ENCODE data around the gene TRIO.
A peak's percentile ranks its signal among the peaks of the same experiment; 100 is the strongest.
"Not testable (repeated sequence)": the region's sequence is repeated elsewhere in the genome, so short reads cannot be mapped to it uniquely, and the experiment has no call there.

Gene TRIO

GRCh38 chr5:14382640-14383039, 239.5 kb downstream of the TRIO start:
- H3K36me3 Mint-ChIP-seq (ENCODE audit: low read depth): peaks cover 10% of the 10 kb centered on the region
- no peaks in the 10 kb centered on the region for H3K27me3 Mint-ChIP-seq
- H3K27ac Mint-ChIP-seq: no peak overlapping the region
- no peaks in the 10 kb centered on the region for H3K9me3 Mint-ChIP-seq
- no peak overlapping the region for H3K4me3 Mint-ChIP-seq
- peaks cover 7% of the 10 kb centered on the region for H3K4me1 Mint-ChIP-seq (ENCODE audit: low read depth)

GRCh38 chr5:14383923-14384322, 240.8 kb downstream of the TRIO start:
- no peak overlapping the region for H3K27ac Mint-ChIP-seq
- H3K9me3 Mint-ChIP-seq: no peaks in the 10 kb centered on the region
- no peak overlapping the region for H3K4me3 Mint-ChIP-seq
- H3K36me3 Mint-ChIP-seq (ENCODE audit: low read depth): peaks cover 10% of the 10 kb centered on the region
- H3K27me3 Mint-ChIP-seq: no peaks in the 10 kb centered on the region
- H3K4me1 Mint-ChIP-seq (ENCODE audit: low read depth): peaks cover 7% of the 10 kb centered on the region

- Mint-ChIP-seq H3K4me1 (ENCODE audit: low read depth) (peaks cover 7% of the 10 kb centered on the region), H3K27ac (no peak overlapping the region), H3K9me3 (no peaks in the 10 kb centered on the region), H3K4me3 (no peak overlapping the region), H3K36me3 (ENCODE audit: low read depth) (peaks cover 6% of the 10 kb centered on the region), H3K27me3 (no peaks in the 10 kb centered on the region)
These were observed 241.9 kb downstream of the TRIO start for GRCh38 chr5:14385019-14385418.

GRCh38 chr5:14386884-14387624, 243.9 kb downstream of the TRIO start:
- H3K27ac Mint-ChIP-seq: no peak overlapping the region
- no peaks in the 10 kb centered on the region for H3K27me3 Mint-ChIP-seq
- no peaks in the 10 kb centered on the region for H3K9me3 Mint-ChIP-seq
- peaks cover 7% of the 10 kb centered on the region for H3K4me1 Mint-ChIP-seq (ENCODE audit: low read depth)
- H3K36me3 Mint-ChIP-seq (ENCODE audit: low read depth): peaks cover 13% of the 10 kb centered on the region
- no peak overlapping the region for H3K4me3 Mint-ChIP-seq

GRCh38 chr5:14388741-14389140, 245.6 kb downstream of the TRIO start:
- no peaks in the 10 kb centered on the region for H3K27me3 Mint-ChIP-seq
- H3K4me1 Mint-ChIP-seq (ENCODE audit: low read depth): peaks cover 7% of the 10 kb centered on the region
- no peak overlapping the region for H3K4me3 Mint-ChIP-seq
- H3K27ac Mint-ChIP-seq: no peak overlapping the region
- H3K36me3 Mint-ChIP-seq (ENCODE audit: low read depth): peaks cover 17% of the 10 kb centered on the region
- no peaks in the 10 kb centered on the region for H3K9me3 Mint-ChIP-seq

- peaks cover 17% of the 10 kb centered on the region for H3K36me3 Mint-ChIP-seq (ENCODE audit: low read depth)
- not testable (repeated sequence) for H3K9me3 Mint-ChIP-seq; H3K4me1 Mint-ChIP-seq (ENCODE audit: low read depth); H3K27me3 Mint-ChIP-seq; H3K4me3 Mint-ChIP-seq; H3K27ac Mint-ChIP-seq
These were observed 249.4 kb downstream of the TRIO start for GRCh38 chr5:14392552-14392951.

GRCh38 chr5:14394365-14394764, 251.2 kb downstream of the TRIO start:
- no peaks in the 10 kb centered on the region for H3K27me3 Mint-ChIP-seq
- H3K4me1 Mint-ChIP-seq (ENCODE audit: low read depth): no peaks in the 10 kb centered on the region
- H3K9me3 Mint-ChIP-seq: no peaks in the 10 kb centered on the region
- no peak overlapping the region for H3K27ac Mint-ChIP-seq
- no peak overlapping the region for H3K4me3 Mint-ChIP-seq
- peaks cover 17% of the 10 kb centered on the region for H3K36me3 Mint-ChIP-seq (ENCODE audit: low read depth)

GRCh38 chr5:14395411-14395810, 252.3 kb downstream of the TRIO start:
- H3K27me3 Mint-ChIP-seq: no peaks in the 10 kb centered on the region
- no peak overlapping the region for H3K27ac Mint-ChIP-seq
- H3K36me3 Mint-ChIP-seq (ENCODE audit: low read depth): peaks cover 16% of the 10 kb centered on the region
- H3K9me3 Mint-ChIP-seq: no peaks in the 10 kb centered on the region
- H3K4me1 Mint-ChIP-seq (ENCODE audit: low read depth): peaks cover 9% of the 10 kb centered on the region
- H3K4me3 Mint-ChIP-seq: no peak overlapping the region

- Mint-ChIP-seq H3K36me3 (ENCODE audit: low read depth) (peaks cover 11% of the 10 kb centered on the region), H3K9me3 (no peaks in the 10 kb centered on the region), H3K27me3 (no peaks in the 10 kb centered on the region)
These were observed 252.9 kb downstream of the TRIO start for GRCh38 chr5:14396066-14396465.

GRCh38 chr5:14396737-14397136, 253.6 kb downstream of the TRIO start:
- Mint-ChIP-seq H3K9me3 (no peaks in the 10 kb centered on the region), H3K4me1 (ENCODE audit: low read depth) (peaks cover 17% of the 10 kb centered on the region), H3K4me3 (no peak overlapping the region), H3K27ac (no peak overlapping the region), H3K36me3 (ENCODE audit: low read depth) (peaks cover 7% of the 10 kb centered on the region), H3K27me3 (no peaks in the 10 kb centered on the region)

More at GRCh38 chr5:14396066-14396465, 252.9 kb downstream of the TRIO start:
- Mint-ChIP-seq H3K4me1 (ENCODE audit: low read depth) (peaks cover 15% of the 10 kb centered on the region), H3K4me3 (no peak overlapping the region), H3K27ac (no peak overlapping the region)

- H3K4me3 Mint-ChIP-seq: no peak overlapping the region
- peaks cover 6% of the 10 kb centered on the region for H3K36me3 Mint-ChIP-seq (ENCODE audit: low read depth)
- H3K9me3 Mint-ChIP-seq: peaks cover 7% of the 10 kb centered on the region
- H3K27ac Mint-ChIP-seq: no peak overlapping the region
- peaks cover 17% of the 10 kb centered on the region for H3K4me1 Mint-ChIP-seq (ENCODE audit: low read depth)
- no peaks in the 10 kb centered on the region for H3K27me3 Mint-ChIP-seq
These were observed 254.6 kb downstream of the TRIO start for GRCh38 chr5:14397717-14398116.

GRCh38 chr5:14399054-14399692, 256.0 kb downstream of the TRIO start:
- H3K9me3 Mint-ChIP-seq: peaks cover 8% of the 10 kb centered on the region
- H3K27me3 Mint-ChIP-seq: no peaks in the 10 kb centered on the region
- no peak overlapping the region for H3K4me3 Mint-ChIP-seq
- peaks cover 8% of the 10 kb centered on the region for H3K36me3 Mint-ChIP-seq (ENCODE audit: low read depth)
- peaks cover 17% of the 10 kb centered on the region for H3K4me1 Mint-ChIP-seq (ENCODE audit: low read depth)
- no peak overlapping the region for H3K27ac Mint-ChIP-seq

GRCh38 chr5:14400085-14400484, 256.9 kb downstream of the TRIO start:
- Mint-ChIP-seq H3K27me3 (no peaks in the 10 kb centered on the region), H3K27ac (no peak overlapping the region), H3K4me1 (ENCODE audit: low read depth) (peaks cover 17% of the 10 kb centered on the region), H3K9me3 (peaks cover 8% of the 10 kb centered on the region), H3K36me3 (ENCODE audit: low read depth) (peaks cover 8% of the 10 kb centered on the region), H3K4me3 (no peak overlapping the region)

- H3K4me3 Mint-ChIP-seq: no peak overlapping the region
- H3K36me3 Mint-ChIP-seq (ENCODE audit: low read depth): peaks cover 8% of the 10 kb centered on the region
- peaks cover 8% of the 10 kb centered on the region for H3K9me3 Mint-ChIP-seq
- H3K27me3 Mint-ChIP-seq: no peaks in the 10 kb centered on the region
- H3K4me1 Mint-ChIP-seq (ENCODE audit: low read depth): peaks cover 17% of the 10 kb centered on the region
- no peak overlapping the region for H3K27ac Mint-ChIP-seq
These were observed 257.5 kb downstream of the TRIO start for GRCh38 chr5:14400611-14401010.

- H3K27me3 Mint-ChIP-seq: no peaks in the 10 kb centered on the region
- peaks cover 8% of the 10 kb centered on the region for H3K36me3 Mint-ChIP-seq (ENCODE audit: low read depth)
- no peak overlapping the region for H3K27ac Mint-ChIP-seq
- H3K4me3 Mint-ChIP-seq: no peak overlapping the region
- H3K9me3 Mint-ChIP-seq: peaks cover 8% of the 10 kb centered on the region
- peaks cover 17% of the 10 kb centered on the region for H3K4me1 Mint-ChIP-seq (ENCODE audit: low read depth)
These were observed 258.5 kb downstream of the TRIO start for GRCh38 chr5:14401639-14402038.

GRCh38 chr5:14402424-14402823, 259.3 kb downstream of the TRIO start:
- Mint-ChIP-seq H3K4me1 (ENCODE audit: low read depth) (peaks cover 17% of the 10 kb centered on the region), H3K36me3 (ENCODE audit: low read depth) (peaks cover 13% of the 10 kb centered on the region), H3K27ac (peak overlapping the region; percentile 79), H3K4me3 (peak overlapping the region; percentile 10), H3K27me3 (no peaks in the 10 kb centered on the region), H3K9me3 (peaks cover 8% of the 10 kb centered on the region)

Data from stimulated activated naive CD8-positive, alpha-beta T cell treated with anti-CD3 and anti-CD28 coated beads, Interleukin-15, Interleukin-2, amounts not matched to agents 100 ng/mL and 50 ng/mL, for 24 hours (primary cell).